ENCODE results near the gene CCDC102A. TPM values are rescaled to one million over a fixed set of nuclear protein-coding genes. Genes with fewer than 3 reads are reported as not detected.

CCDC102A gene
- total and polyA plus RNA-seq, 2 of the 13 experiments (the other 11 are each of a cell fraction or from before 2014, with no cell fraction given): 2.1 to 2.8 TPM

GRCh38 chr16:57462209-57462977 lies 74.0 kb downstream of the CCDC102A start, which contains the start of gene POLR2C (continued):
- TF ChIP-seq HMGXB3 (CRISPR knock-in tag; IDR thresholded peaks at IDR 0.05; ENCODE audit: borderline replicate concordance) (peak; percentile 75; the same call in 1 of the 2 replicates), TARDBP (CRISPR knock-in tag; IDR thresholded peaks at IDR 0.05) (peak; percentile 90), ZFP36L1 (CRISPR knock-in tag; IDR thresholded peaks at IDR 0.05) (peak; percentile 96), CAMTA2 (CRISPR knock-in tag; IDR thresholded peaks at IDR 0.05; ENCODE audit: borderline replicate concordance) (no peak), XBP1 (CRISPR knock-in tag; IDR thresholded peaks at IDR 0.05) (0 out of 2 replicates have a peak, but pooled peaks have one; percentile 14), ZNF326 (CRISPR knock-in tag; IDR thresholded peaks at IDR 0.05; ENCODE audit: borderline replicate concordance) (peak; percentile 85; the same call in 1 of the 2 replicates), HDAC1 (CRISPR knock-in tag; IDR thresholded peaks at IDR 0.05) (peak; percentile 96), ZNF709 (CRISPR knock-in tag; IDR thresholded peaks at IDR 0.05) (peak; percentile 64; the same call in 1 of the 2 replicates), ZNF672 (CRISPR knock-in tag; IDR thresholded peaks at IDR 0.05) (no peak), FOXA1 (IDR thresholded peaks at IDR 0.05) (no peak), FOXA1 (CRISPR knock-in tag; IDR thresholded peaks at IDR 0.05) (peak; percentile 70), HMGA1 (CRISPR knock-in tag; conservative IDR thresholded peaks at IDR 0.05) (no peak), KDM5B (CRISPR knock-in tag; IDR thresholded peaks at IDR 0.05; ENCODE audit: borderline replicate concordance) (peak; percentile 94), PRMT3 (CRISPR knock-in tag; IDR thresholded peaks at IDR 0.05; ENCODE audit: borderline replicate concordance, low read depth) (no peak), RXRA (CRISPR knock-in tag; IDR thresholded peaks at IDR 0.05) (peak; percentile 87), EHMT2 (IDR thresholded peaks at IDR 0.05; ENCODE audit: borderline replicate concordance, low read depth, low read length) (no peak), ZNF484 (CRISPR knock-in tag; IDR thresholded peaks at IDR 0.05; ENCODE audit: borderline replicate concordance, low read depth) (no peak), RELA (CRISPR knock-in tag; IDR thresholded peaks at IDR 0.05) (0 out of 2 replicates have a peak, but pooled peaks have one; percentile 72), PPARG (CRISPR knock-in tag; conservative IDR thresholded peaks at IDR 0.05) (peak; percentile 73), ZNF629 (CRISPR knock-in tag; conservative IDR thresholded peaks at IDR 0.05) (peak; percentile 29; the same call in 1 of the 2 replicates), ZNF550 (CRISPR knock-in tag; IDR thresholded peaks at IDR 0.05; ENCODE audit: borderline replicate concordance) (0 out of 2 replicates have a peak, but pooled peaks have one; percentile 87)
- TF ChIP-seq, protein P1, sequence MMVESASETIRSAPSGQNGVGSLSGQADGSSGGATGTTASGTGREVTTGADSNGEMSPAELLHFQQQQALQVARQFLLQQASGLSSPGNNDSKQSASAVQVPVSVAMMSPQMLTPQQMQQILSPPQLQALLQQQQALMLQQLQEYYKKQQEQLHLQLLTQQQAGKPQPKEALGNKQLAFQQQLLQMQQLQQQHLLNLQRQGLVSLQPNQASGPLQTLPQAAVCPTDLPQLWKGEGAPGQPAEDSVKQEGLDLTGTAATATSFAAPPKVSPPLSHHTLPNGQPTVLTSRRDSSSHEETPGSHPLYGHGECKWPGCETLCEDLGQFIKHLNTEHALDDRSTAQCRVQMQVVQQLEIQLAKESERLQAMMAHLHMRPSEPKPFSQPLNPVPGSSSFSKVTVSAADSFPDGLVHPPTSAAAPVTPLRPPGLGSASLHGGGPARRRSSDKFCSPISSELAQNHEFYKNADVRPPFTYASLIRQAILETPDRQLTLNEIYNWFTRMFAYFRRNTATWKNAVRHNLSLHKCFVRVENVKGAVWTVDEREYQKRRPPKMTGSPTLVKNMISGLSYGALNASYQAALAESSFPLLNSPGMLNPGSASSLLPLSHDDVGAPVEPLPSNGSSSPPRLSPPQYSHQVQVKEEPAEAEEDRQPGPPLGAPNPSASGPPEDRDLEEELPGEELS (CRISPR knock-in tag; IDR thresholded peaks at IDR 0.05): peak; percentile 70
- TF ChIP-seq, protein P2, sequence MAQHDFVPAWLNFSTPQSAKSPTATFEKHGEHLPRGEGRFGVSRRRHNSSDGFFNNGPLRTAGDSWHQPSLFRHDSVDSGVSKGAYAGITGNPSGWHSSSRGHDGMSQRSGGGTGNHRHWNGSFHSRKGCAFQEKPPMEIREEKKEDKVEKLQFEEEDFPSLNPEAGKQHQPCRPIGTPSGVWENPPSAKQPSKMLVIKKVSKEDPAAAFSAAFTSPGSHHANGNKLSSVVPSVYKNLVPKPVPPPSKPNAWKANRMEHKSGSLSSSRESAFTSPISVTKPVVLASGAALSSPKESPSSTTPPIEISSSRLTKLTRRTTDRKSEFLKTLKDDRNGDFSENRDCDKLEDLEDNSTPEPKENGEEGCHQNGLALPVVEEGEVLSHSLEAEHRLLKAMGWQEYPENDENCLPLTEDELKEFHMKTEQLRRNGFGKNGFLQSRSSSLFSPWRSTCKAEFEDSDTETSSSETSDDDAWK (CRISPR knock-in tag; IDR thresholded peaks at IDR 0.05): no peak

All from HepG2 (cell line).